ENCODE measurements around the gene ACTR3.

ACTR3 gene

DNA sequence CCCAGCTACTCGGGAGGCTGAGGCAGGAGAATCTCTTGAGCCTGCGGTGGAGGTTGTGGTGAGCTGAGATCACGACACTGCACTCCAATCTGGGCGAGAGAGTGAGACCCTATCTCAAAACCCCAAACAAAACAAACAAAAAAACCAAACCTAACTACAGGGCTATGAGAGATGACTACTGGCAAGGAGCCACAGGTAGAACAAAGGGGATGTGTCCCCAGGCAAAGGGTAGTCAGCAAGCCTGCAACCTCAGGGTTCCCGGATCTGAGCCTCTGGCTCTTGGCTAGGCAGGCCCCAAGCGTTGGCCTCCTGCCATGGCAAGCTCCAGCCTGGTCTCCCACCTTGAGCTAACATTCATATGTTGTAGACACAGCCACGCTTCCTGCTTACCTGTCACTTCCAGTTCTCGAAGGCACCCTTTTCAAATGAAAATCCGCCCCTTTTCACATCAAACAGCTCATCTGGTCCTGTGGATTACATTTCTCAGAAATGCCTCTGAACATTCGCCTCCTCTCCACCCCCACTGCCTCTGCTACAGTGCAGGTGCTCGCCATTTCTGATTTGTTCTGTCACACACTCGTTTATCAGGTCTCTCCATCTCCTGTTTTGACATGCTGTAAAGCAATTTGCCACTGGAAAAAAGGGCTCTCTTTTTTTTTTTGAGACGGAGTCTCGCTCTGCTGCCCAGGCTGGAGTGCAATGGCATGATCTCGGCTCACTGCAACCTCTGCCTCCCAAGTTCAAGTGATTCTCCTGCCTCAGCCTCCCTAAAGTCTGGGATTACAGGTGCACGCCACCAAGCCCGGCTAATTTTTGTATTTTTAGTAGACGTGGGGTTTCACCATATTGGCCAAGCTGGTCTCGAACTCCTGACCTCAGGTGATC, 13.1 kb upstream of the ACTR3 start:
- no peak for DNase-seq

DNA sequence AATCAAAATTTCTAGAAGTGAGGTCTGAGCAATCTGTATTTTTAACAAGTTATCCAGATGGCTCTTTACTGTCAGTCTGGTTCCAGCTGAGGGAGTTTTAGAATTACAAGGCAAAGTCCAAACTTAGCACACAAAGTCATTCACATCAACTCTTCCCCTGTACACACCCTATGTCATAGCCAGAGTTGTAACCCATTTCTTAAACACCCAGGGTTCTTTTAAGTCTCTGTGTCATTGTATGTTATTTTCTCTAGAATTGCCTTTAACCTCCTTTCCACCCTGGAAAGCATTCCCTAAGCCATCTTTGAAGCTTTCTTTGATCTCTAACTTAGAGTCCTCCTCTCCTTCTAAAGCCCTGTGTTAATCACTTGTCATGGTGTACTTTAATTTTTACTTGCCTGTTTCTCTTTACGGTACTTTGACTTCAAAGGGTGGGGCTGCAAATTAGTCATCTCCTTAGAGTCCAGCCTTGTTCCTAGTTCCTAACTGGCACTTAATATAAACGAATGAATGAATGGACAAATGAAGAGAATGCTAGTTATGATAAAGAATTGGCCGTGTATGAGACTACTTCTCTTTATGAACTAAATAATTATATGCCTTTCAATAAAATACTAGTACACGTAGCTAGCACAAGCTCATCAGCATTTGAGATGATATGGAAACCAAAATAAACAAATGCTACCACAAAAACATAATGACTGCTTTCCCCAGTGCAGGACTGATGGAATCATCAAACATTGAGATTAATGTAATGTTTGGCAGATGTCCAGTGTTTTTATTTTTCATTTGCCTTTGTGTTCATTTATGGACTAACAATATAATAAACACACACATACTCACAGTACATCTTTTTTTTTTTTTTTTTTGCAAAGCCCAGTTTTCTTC, 11.9 kb upstream of the ACTR3 start:
- DNase-seq: peak; percentile 54

GRCh38 chr2:113878743-113879142, 11.1 kb upstream of the ACTR3 start:
- DNase-seq: no peak

DNA sequence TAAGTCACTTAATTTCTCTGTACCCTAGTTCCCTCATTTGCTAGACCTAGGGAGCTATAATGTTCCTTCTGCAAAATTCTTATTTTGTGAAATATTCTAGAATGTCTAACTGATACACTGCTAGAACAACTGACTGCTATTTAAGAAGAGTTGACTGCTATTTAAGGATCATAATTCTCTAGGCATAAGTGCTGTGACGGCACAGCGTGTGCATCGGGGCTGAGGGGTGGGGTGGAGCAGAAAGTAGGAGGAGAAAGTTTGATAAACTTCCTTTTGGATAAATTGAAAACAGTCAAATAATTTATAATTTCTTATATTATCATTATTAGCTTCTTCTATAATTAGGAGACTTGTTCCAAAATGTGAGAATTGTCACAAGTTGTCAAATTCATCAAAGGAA, 10.4 kb upstream of the ACTR3 start:
- no peak for DNase-seq

- peak; percentile 44 for DNase-seq
These were observed 3.3 kb upstream of the ACTR3 start for GRCh38 chr2:113886479-113887008.

- no peak for DNase-seq
These were observed 2.7 kb upstream of the ACTR3 start for GRCh38 chr2:113887009-113887792.

DNA sequence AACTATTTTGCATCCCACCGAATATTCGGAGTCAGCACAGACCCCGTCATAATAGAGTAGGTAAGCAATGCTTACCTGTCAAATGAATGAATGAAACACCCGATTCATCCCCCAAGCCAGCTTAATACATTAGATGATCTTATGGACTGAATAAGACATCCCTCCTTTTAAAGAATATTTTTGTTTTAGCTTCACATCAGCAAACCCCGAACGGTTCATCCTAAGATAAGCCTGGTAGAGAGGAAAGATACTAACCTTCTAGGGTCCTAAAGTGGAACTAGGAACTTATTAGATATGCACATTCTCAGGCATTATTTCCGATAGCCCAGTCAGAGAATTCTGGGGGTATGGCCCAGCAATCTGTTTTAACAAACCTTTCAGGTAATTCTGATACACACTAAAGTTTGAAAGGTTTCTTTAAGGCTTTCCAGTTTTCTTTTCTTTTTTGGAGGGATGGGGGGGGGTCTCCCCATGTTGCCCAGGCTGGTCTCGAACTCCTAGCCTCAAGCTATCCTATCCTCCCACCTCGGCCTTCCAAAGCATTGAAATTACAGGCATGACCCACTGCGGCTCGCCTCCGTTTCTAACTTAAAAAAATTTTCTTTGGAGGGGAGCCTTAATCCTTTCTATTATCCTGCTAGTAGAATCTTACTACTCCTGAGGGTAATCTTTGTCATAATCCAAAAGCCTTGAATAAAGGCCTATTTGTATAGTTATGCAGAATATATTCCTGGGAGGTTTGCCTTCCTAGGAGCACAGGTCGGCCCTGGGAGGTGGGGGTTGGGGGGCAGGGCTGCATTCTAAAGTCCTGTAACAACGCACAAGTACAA, 1.0 kb upstream of the ACTR3 start:
- DNase-seq: no peak

DNA sequence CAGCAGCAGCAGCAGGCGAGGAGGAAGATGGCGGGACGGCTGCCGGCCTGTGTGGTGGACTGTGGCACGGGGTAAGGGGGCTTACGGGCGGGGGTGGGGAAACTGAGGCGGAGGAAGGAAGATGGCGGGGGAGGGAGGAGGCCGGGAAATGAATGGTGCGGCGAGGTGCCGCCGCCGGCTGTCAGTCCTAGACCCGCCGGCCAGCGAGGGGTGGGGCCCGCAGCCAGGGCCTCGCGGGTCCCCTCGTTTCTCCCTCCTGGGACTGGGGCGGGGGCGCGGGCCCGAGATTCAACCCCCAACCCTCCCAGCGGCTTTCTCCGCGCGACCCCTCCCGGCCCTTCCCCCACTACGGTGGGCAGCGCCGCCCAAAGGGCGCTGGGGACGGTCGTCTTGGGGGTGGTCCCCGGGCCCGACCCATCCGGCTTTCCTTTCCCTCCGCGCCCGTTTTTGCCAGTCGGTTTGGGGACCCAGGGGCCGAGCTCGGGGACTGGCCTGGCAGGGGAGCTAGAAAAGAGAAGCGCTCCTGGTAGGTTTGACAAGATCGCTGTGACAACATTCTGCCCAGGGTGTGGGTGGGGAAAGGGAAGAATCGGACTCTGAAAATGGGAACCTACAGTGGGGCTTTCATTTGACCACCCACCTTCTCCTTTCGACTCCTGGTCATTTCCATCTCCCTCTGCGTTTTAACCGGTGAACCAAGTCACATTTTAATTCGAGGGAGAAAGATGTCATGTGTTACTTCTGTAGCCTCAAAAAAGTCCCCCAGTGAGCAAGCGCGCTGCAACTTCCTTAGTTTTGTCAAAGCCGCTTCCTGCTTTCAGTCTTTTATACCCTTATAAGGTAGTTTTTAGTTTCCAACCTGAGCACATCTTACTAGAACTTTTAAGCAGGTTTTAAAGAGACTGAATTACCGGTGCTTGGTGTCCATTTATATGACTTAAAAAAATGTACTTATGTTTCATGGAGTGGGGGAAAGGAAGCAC, 655 bp downstream of the ACTR3 start:
- peak; percentile 75 for DNase-seq

- no peak for DNase-seq
These were observed 1.5 kb downstream of the ACTR3 start for GRCh38 chr2:113891265-113891959.

GRCh38 chr2:113892004-113892710, 2.3 kb downstream of the ACTR3 start:
- peak; percentile 28 for DNase-seq

GRCh38 chr2:113894156-113894743, 4.4 kb downstream of the ACTR3 start:
- DNase-seq: no peak

DNA sequence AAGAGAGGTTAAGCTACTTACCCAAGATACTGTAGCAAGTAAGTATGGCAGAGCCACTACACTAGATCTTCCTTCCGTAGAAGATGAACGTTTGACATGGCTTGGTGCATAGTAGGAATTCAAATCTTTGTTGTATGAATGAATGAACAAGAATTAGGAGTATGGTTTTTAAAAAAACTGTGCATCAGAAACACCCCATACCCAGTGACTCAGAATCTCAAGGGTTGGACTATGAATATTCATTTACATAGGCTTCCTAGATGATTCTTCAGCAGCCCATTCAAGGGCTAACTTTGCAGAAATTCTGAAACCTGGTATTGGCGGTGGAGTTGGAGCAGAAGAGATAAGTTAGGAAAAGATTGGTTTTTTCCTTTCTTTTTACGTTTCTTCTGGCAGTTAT, 5.4 kb downstream of the ACTR3 start:
- DNase-seq: no peak

DNA sequence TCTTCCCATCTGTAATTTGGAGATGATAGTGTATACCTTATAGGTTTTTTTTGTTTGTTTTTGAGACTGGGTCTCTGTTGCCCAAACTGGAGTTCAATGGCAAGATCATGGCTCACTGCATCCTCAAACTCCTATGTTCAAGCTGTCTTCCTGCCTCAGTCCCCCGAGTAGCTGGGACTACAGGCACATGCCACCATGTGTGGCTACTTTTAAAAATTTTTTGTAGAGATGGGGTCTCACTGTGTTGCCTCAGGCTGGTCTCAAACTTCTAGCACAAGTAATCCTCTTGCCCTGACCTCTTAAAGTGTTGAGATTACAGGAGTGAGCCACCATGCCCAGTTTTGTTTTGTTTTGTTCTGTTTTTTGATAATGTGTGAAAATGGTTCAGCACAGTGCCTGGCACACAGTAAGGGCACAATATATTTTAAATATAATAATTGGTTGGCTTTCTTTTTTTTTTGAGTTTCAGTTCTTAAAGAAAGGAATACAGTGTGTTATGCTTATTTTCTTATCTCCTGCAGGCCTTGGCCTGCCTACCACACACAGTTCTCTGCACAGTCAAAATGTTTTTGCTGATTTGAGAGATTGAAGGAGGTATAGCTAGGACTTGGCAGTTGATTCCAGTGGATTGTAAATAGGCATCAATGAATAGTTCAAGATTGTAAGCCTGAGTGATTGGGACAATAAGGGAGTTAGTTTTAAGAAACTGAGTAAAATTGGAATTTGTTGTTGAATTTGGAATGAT, 6.1 kb downstream of the ACTR3 start:
- DNase-seq: peak; percentile 70

DNA sequence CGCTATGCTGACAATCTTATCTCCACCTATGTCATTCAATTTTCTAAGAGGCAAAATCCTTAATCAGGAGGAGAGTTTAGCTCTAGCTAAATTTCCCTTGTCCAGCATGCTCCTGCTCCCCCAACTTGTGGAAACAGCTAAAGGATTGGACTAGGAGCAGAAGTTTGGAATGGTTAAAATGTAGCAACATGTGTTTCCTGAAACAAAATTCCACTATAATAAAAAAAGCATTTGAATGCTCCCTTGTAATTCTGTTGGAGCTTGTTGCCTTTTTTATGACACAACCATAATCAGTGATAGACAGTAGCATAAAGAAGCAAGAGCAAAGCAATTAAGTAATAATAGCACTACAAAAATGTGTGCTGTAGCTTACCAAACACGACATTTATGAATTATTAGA, 6.9 kb downstream of the ACTR3 start:
- DNase-seq: no peak

DNA sequence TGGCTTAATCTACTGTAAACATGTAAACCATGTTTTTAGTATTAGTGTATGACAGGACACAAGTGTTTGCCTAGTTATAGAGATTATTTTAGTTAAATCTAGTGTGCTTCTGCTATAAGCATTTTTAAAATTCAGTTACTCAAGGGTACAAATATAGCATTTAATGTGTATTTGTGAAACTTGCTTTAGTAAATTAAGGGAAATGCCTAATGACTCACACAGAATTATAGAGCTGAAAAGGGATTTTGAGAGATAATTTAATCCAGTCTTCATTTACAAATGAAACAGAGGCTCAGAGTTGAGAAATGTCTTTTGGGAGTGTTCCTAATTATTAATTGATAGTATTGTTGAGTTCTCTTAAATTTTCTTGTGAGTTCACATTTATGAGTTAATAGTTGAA, 8.2 kb downstream of the ACTR3 start:
- DNase-seq: no peak

DNA sequence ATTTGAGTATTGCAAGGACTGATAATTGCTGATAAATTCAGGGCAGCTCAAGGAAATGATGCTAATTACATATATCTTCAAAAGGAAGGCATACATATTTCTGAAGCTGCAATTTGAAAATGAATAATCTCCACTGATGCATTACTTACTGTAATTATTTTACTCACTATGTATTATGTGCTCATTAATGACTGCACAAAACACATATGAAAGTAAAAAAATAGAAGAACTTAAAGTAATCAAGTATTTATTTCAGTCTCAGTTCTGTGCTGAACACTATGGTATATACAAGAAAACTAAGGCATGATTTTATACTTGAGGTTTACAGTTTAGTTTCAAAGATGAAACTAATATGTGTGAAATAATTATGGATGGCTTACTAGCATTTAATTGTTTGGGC, 9.3 kb downstream of the ACTR3 start:
- DNase-seq: no peak

GRCh38 chr2:113901943-113902342, 12.1 kb downstream of the ACTR3 start:
- DNase-seq: peak; percentile 19

DNA sequence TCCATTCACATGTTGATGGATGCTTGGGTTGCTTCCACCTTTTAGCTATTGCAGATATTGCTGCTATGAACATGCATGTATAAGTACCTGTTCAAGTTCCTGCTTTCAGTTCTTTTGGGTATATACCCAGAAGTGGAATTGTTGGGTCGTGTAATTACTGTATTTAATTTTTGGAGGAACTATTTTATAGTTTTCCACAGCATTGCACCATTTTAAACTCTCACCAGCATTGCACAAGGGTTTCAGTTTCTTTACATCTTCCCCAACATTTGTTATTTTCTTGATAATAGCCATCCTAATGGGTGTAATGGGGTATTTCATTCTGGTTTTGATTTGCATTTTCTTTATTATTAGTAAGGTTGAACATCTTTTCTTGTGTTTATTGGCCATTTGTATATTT, 16.0 kb downstream of the ACTR3 start:
- DNase-seq: no peak

All from hematopoietic multipotent progenitor cell treated with erythropoietin and hydrocortisone succinate and interleukin-3 and kit ligand, for 8 days (in vitro differentiated cells).